Astrocyte (in vitro differentiated cells and primary cell): Measurements from ENCODE around the gene TAAR8.

Experiments
- CTCF ChIP-seq: IDR thresholded peaks from 2 replicates; pipeline ENCODE4 v1.5.1; 2011; ENCODE audit warnings: low read depth, mild to moderate bottlenecking, inconsistent platforms, low read length, moderate library complexity; ENCODE audit not compliant: insufficient read depth
- EZH2 ChIP-seq: IDR thresholded peaks from 2 replicates; pipeline ENCODE4 v1.6.1; 2012; ENCODE audit warnings: mild to moderate bottlenecking, low read length, inconsistent platforms; ENCODE audit not compliant: insufficient read depth

GRCh38 chr6:132568611-132569010 lies 16.1 kb downstream of the TAAR8 start:
- TF ChIP-seq CTCF (no peak), EZH2 (no peak)
